HEK293T (cell line): ENCODE data around the gene USP33.

Experiments
- ELF4 ChIP-seq: fragments of 450-650 bp; IDR thresholded peaks from 2 replicates; pipeline ENCODE4 v1.6.1; 2017; ENCODE audit warnings: antibody characterized with exemption
- HDGF ChIP-seq: fragments of 450-650 bp; IDR thresholded peaks from 2 replicates; pipeline ENCODE4 v1.6.1; 2017; ENCODE audit warnings: antibody characterized with exemption, borderline replicate concordance
- LEF1 ChIP-seq: fragments of 450-650 bp; IDR thresholded peaks from 2 replicates; pipeline ENCODE4 v1.6.1; 2017; ENCODE audit warnings: mild to moderate bottlenecking, borderline replicate concordance
- SP1 ChIP-seq: fragments of 450-650 bp; IDR thresholded peaks from 2 replicates; pipeline ENCODE4 v1.6.1; 2017
- ZNF384 ChIP-seq: fragments of 450-650 bp; IDR thresholded peaks from 2 replicates; pipeline ENCODE4 v1.6.1; 2016

GRCh38 chr1:77658271-77658670 is 101.4 kb downstream of the USP33 start:
- TF ChIP-seq HDGF, result no peak
- no peak for TF ChIP-seq ZNF384
- no peak for TF ChIP-seq SP1
- no peak for TF ChIP-seq ELF4
- no peak for TF ChIP-seq LEF1
